Neuron (in vitro differentiated cells): Measurements from ENCODE around the gene VKORC1.

Experiments
- H2AFZ ChIP-seq: one replicate; pipeline ENCODE4 v1.6.1; 2013; ENCODE audit warnings: low read depth, mild to moderate bottlenecking, inconsistent platforms, low read length, moderate library complexity
- H3K27me3 ChIP-seq: one replicate; pipeline ENCODE4 v1.6.1; 2013; ENCODE audit warnings: low read length; ENCODE audit not compliant: insufficient read depth
- H3K36me3 ChIP-seq: one replicate; pipeline ENCODE4 v1.6.1; 2013; ENCODE audit warnings: low read length; ENCODE audit not compliant: insufficient read depth
- H3K4me1 ChIP-seq: one replicate; pipeline ENCODE4 v1.6.1; 2013; ENCODE audit warnings: low read length; ENCODE audit not compliant: insufficient read depth
- H3K4me3 ChIP-seq: 2 replicates; pipeline ENCODE4 v1.5.1; 2013; ENCODE audit warnings: mild to moderate bottlenecking, low read length, moderate library complexity
- H3K9me3 ChIP-seq: one replicate; pipeline ENCODE4 v1.6.1; 2013; ENCODE audit warnings: low read length

VKORC1 gene

DNA sequence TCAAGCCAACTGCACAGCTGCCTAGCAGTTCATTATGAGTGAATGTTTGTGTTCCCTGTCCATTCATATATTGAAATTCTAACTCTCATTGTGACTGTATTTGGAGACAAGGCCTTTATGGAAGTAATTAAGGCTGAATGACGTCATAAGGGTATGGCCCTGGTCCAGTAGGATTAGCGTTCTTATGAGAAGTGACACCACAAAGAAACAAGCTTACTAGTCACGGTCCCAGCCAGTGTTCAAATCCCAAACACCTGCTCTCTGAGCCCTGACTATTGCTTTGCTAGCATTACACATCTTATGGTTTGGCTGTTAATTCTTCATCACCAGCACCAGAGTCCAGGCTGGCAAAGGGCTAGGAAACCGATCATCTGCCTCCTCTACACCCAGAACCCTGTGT lies 22.7 kb downstream of the VKORC1 start:
- H3K4me1 ChIP-seq, result peaks cover 15% of the 10 kb centered on the region
- no peaks in the 10 kb centered on the region for H3K9me3 ChIP-seq
- H3K4me3 ChIP-seq, result peak overlapping the region; percentile 75
- H2AFZ ChIP-seq, result no peak overlapping the region
- H3K36me3 ChIP-seq, result peaks cover 11% of the 10 kb centered on the region
- no peaks in the 10 kb centered on the region for H3K27me3 ChIP-seq

DNA sequence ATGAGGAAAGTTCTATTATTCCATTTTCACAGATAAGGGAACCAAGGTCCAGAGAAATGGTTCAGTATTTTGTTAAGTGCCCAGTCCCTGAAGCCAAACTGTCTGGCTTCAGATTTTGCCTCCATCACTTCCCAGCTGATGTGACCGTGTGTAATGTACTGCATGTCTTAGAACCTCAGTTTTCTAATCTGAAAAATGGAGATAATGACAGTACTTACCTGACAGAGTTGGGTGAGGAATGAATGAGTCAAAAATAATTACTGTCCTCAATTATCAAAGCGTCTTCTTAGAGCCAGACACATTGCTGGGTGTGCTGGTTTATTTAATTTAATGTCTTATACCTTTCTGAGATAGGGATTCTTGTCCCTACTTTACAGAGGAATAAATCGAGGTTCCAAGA lies 27.3 kb downstream of the VKORC1 start:
- H3K27me3 ChIP-seq, result no peaks in the 10 kb centered on the region
- peaks cover 14% of the 10 kb centered on the region for H3K36me3 ChIP-seq
- no peak overlapping the region for H3K4me3 ChIP-seq
- peaks cover 9% of the 10 kb centered on the region for H3K4me1 ChIP-seq
- H3K9me3 ChIP-seq, result no peaks in the 10 kb centered on the region
- no peak overlapping the region for H2AFZ ChIP-seq

DNA sequence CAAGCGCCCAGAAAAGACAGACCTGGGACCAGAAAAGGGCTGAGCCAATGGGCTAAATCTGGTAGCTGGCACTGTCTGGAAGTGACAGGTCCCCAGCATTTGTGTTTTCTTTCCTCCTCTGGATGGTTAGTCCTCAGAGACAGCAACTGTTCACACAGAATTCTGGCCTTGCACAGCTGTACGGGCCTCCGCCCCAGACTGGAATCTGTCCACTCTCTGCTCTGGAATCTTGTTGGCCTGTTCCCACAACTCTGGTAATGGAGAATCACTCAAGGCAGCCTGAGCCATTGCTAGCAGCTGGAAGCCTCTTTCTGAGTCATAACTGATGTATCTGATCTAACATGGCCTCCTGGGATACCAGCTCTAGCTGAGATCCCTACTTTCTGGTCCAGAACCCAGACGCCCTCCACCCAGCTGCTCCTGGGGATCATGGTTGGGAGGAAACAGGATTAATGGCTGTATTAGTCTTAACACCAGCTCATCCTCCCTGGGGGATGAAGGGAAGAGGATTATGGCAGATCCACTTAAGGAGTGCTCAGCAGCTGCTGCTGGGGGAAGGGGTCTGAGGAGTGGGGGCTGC lies 29.6 kb downstream of the VKORC1 start:
- H3K4me3 ChIP-seq, result no peak overlapping the region
- H3K36me3 ChIP-seq, result peaks cover 35% of the 10 kb centered on the region

DNA sequence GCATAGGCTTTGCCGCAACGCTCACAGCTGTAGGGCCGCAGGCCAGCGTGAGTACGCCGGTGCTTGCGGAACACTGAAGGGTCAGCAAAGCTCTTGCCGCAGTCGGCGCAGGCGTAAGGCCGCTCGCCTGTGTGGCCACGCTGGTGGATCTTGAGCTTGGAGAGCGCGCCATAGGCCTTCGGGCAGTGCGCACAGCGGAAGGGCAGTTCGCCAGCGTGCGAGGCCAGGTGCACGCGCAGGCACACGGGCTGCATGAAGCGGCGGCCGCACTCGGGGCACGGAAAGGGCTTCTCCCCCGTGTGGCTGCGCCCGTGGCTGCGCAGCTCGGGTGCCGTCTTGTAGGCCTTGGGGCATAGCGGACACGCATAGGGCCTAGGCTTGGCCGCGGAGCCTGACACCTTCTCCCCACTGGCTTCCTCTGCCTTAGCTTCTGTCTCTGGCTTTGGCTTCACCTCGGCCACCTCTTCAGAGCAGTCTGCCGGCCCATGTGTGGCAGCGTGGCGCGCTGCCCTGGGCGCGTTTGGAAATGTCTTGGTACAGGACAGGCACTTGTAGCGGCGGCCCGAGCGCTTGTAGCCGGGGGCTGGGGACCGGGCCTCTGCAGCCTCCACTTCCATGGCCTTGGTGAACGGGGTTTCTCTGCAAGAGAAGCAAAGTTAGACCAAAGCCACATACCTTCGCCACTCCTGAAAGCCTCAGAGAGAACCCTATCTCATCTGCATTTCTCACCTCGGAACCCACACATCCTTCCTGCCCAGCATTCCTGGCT lies 30.6 kb downstream of the VKORC1 start:
- H2AFZ ChIP-seq, result no peak overlapping the region
- no peak overlapping the region for H3K4me3 ChIP-seq
- H3K4me1 ChIP-seq, result no peaks in the 10 kb centered on the region
- H3K9me3 ChIP-seq, result no peaks in the 10 kb centered on the region
- no peaks in the 10 kb centered on the region for H3K27me3 ChIP-seq
- peaks cover 38% of the 10 kb centered on the region for H3K36me3 ChIP-seq

More for the DNA sequence above, 29.6 kb downstream of the VKORC1 start:
- Histone ChIP-seq H3K9me3 (no peaks in the 10 kb centered on the region), H3K4me1 (no peaks in the 10 kb centered on the region), H3K27me3 (no peaks in the 10 kb centered on the region), H2AFZ (no peak overlapping the region)

DNA sequence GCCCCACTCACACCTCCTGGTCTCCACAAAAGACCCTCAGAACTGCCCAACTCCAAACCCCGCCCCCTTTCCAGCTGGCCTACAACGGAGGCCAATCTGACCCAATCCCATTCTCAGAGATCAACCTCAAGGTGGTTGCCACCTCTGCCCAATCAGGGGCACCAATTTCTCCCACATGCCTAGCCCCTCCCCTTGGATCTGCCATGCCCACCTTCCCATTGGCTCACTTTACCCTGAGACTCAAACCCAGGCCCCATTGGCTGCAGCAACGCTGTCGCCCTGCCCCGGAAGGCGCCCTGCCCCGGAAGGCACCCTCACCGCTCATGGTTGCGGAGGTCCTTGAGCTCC lies 31.1 kb downstream of the VKORC1 start:
- Histone ChIP-seq H3K4me1 (no peaks in the 10 kb centered on the region), H3K36me3 (peaks cover 38% of the 10 kb centered on the region), H3K4me3 (no peak overlapping the region), H2AFZ (no peak overlapping the region), H3K9me3 (no peaks in the 10 kb centered on the region), H3K27me3 (no peaks in the 10 kb centered on the region)

DNA sequence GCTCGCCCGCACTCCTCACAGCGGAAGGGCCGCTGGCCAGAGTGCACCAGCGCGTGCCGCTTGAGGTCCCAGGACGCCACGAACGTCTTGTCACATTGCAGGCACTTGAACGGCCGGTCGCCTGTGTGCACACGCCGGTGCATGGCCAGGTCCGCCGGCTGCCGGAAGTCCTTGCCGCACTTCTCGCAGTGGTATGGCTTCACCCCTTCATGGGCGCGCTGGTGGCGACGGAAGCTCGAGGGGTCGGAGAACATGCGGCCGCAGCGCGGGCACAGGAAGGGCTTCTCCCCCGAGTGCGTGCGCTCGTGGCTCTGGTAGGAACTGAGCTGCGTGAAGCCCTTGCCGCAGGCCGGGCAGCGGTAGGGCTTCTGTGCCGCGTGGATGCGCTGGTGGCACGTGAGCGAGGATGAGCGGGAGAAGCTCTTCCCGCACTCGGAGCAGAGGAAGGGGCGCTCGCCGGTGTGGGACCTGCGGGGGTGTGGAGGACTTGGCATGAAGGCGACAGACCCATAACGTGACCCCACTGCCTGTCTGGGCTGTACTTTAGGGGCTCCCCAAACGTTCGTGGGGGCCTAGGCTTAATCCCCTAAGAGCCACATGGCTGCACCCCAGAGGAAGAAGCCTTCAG lies 32.7 kb downstream of the VKORC1 start:
- no peaks in the 10 kb centered on the region for H3K4me1 ChIP-seq

DNA sequence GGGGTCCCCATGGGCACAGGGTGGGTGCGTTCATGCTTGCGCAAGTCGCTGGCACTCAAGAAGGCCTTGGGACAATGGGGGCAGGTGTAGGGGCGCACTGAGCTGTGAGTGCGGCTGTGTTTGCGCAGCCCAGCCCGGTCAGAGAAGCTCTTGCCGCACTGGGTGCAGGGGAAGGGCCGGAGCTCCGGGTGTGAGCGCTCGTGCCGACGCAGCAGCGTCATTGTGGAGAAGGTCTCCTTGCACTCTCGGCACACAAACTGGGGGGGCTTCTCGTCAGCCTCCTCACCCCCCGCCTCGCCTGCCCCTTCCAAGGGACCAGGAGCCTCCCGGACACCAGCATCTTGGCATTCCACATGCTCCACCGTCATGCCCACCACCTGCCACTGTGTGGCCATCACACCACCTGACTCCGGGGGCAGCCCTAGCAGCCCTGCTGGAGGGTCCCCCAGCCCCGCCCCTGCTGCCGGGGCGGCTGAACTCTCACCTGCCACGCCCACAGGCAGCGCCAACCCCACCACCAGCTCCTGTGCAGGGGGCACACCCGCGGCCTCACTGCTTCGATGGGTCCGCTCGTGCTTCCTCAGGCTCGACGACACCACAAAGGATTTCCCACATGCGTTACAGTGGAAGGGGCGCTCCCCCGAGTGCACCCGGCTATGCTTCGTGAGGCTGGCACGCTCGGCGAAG lies 33.3 kb downstream of the VKORC1 start:
- no peaks in the 10 kb centered on the region for H3K9me3 ChIP-seq
- no peaks in the 10 kb centered on the region for H3K4me1 ChIP-seq
- no peak overlapping the region for H3K4me3 ChIP-seq
- no peaks in the 10 kb centered on the region for H3K27me3 ChIP-seq
- H2AFZ ChIP-seq, result no peak overlapping the region
- H3K36me3 ChIP-seq, result peaks cover 38% of the 10 kb centered on the region

More for the DNA sequence above, 32.7 kb downstream of the VKORC1 start:
- Histone ChIP-seq H3K4me3 (no peak overlapping the region), H2AFZ (no peak overlapping the region), H3K27me3 (no peaks in the 10 kb centered on the region), H3K9me3 (no peaks in the 10 kb centered on the region), H3K36me3 (peaks cover 38% of the 10 kb centered on the region)

DNA sequence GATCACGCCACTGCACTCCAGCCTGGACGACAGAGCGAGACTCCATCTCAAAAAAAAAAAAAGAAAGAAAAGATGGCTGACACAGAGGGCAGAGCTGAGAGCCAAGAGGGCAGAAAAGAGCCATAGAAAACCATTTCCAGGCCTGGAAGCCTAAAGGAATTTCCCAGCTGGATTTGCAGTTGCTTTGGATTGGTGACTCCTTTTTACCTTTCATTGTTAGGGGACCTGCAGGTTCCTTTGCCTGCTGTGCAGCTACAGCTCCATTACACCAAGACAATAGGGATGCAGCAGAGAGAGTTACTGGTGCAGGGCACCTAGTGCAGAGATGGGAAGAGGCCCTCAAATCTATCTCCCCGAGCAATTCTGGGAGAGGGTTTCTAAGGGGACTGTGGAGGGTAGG lies 39.0 kb downstream of the VKORC1 start:
- Histone ChIP-seq H3K36me3 (peaks cover 8% of the 10 kb centered on the region), H3K9me3 (no peaks in the 10 kb centered on the region), H3K4me1 (no peaks in the 10 kb centered on the region), H3K4me3 (no peak overlapping the region), H2AFZ (no peak overlapping the region), H3K27me3 (no peaks in the 10 kb centered on the region)

DNA sequence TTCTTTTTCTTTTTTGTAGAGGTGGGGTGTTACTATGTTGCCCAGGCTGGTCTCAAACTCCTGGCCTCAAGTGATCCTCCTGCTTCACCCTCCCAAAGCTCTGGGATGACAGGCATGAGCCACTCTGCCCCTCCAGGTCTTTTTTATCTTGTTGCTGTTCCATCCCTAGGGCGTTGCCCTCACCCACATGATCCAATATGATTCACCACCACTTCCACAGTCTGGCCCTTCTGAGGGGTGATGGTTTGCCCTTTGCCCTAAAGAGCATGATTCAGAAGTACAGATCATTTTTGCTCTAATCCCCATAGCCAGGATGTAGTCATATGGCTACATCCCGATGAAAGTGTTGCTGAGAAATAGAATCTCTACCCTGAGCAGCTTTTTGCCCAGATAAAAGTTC lies 42.5 kb downstream of the VKORC1 start:
- no peak overlapping the region for H3K4me3 ChIP-seq
- H3K27me3 ChIP-seq, result no peaks in the 10 kb centered on the region
- H3K4me1 ChIP-seq, result no peaks in the 10 kb centered on the region
- H3K9me3 ChIP-seq, result no peaks in the 10 kb centered on the region
- no peaks in the 10 kb centered on the region for H3K36me3 ChIP-seq
- no peak overlapping the region for H2AFZ ChIP-seq

DNA sequence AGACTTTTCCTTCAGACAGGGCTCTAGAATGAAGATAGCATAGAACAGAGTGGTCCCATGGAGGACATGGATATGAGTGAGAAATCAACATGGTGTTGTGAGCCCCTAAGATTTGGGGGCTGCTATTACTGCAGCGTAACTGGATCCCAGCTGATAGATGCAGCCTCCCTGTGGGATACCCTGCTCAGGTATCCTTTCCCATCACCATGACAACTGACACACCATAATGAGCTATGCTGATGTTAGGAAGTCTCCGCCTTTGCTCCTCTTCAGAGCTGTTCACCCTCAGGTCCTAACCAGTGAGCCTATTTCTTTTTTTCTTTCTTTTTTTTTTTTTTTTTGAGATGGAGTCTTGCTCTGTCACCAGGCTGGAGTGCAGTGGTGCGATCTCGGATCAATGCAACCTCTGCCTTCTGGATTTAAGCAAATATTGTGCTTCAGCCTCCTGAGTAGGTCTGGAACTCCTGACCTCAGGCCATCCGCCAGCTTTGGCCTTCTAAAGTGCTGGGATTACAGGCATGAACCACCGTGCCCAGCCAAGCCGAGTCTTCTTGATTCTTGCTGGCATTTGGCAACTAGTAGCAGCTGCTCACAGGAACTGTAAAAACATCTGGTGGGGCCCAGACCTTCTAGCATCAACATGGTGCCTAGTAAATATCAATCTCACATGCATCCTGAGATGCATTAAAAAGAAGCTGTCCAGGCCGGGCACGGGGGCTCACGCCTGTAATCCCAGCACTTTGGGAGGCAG lies 44.1 kb downstream of the VKORC1 start:
- no peaks in the 10 kb centered on the region for H3K4me1 ChIP-seq
- H3K4me3 ChIP-seq, result no peak overlapping the region
- H3K36me3 ChIP-seq, result no peaks in the 10 kb centered on the region
- no peak overlapping the region for H2AFZ ChIP-seq
- H3K9me3 ChIP-seq, result no peaks in the 10 kb centered on the region
- no peaks in the 10 kb centered on the region for H3K27me3 ChIP-seq

DNA sequence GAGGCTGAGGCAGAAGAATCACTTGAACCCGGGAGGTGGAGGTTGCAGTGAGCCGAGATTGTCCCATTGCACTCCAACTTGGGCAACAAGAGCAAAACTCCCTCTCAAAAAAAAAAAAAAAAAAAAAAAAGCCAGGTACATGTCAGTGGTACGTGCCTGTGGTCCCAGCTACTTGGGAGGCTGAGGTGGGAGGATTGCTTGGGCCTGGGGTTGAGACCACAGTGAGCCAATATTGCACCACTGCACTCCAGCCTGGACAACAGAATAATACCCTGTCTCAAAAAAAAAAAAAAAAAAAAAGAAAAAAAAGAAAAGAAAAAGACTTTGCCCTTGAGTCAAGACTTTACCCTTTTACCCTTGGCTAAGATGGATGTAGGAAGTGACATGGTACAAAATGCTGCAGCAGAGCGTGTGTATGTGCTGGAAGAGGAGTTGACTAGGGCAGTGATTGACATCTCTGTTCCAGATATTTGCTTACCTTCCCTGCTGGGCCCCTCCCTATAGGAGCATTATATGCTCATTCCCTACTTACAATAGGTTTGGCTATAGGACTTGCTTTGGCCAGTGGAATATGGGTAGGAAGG lies 50.6 kb downstream of the VKORC1 start:
- Histone ChIP-seq H3K9me3 (no peaks in the 10 kb centered on the region), H3K36me3 (peaks cover 6% of the 10 kb centered on the region), H3K4me3 (no peak overlapping the region)

DNA sequence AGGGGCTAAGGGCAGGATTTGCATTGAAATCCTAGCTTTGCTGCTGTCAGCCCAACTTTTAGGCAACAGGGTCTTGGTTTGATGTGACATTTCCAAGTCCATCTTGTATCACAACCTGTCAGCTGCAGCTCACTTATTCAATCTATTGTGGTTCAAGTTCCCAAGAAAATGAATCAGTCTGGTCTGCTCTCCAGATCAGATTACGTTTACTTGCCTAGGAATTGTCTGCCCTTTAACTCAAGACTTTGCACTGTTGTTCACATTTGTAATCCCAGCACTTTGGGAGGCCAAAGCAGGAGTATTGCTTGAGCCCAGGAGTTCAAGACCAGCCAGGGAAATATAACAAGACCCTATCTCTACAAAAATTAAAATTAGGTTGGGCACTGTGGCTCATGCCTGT lies 51.2 kb downstream of the VKORC1 start:
- Histone ChIP-seq H2AFZ (no peak overlapping the region), H3K4me3 (no peak overlapping the region), H3K27me3 (no peaks in the 10 kb centered on the region), H3K36me3 (peaks cover 9% of the 10 kb centered on the region), H3K9me3 (no peaks in the 10 kb centered on the region), H3K4me1 (no peaks in the 10 kb centered on the region)

More for the DNA sequence above, 50.6 kb downstream of the VKORC1 start:
- no peaks in the 10 kb centered on the region for H3K4me1 ChIP-seq
- H2AFZ ChIP-seq, result no peak overlapping the region
- H3K27me3 ChIP-seq, result no peaks in the 10 kb centered on the region
